GM19438 (cell line): ENCODE data around the gene ZNF610.

Experiments used
- ATAC-seq: cut with Tn5 transposase; IDR thresholded peaks from one replicate; pipeline ENCODE4 v1.9.1; 2021; ENCODE audit warnings: low read depth; ENCODE audit not compliant: unreplicated experiment

Gene ZNF610

GRCh38 chr19:52397310-52398080 is 61.5 kb downstream of the ZNF610 start, which contains the start of gene ZNF528:
ZNF528 (plus strand) TSS chr19:52397849; CDS start chr19:52402014, 4,165 bp downstream.
- ATAC-seq = no peak

GRCh38 chr19:52398081-52398441 is 62.0 kb downstream of the ZNF610 start:
- ATAC-seq = no peak

GRCh38 chr19:52410276-52410675 is 74.2 kb downstream of the ZNF610 start:
- ATAC-seq = no peak

GRCh38 chr19:52415711-52416110 is 79.7 kb downstream of the ZNF610 start:
- no peak for ATAC-seq
